ENCODE data around the gene KIF1A.

Gene KIF1A

GRCh38 chr2:240767341-240767740 lies 52.7 kb downstream of the KIF1A start:
- no peak for DNase-seq

GRCh38 chr2:240766072-240766471 lies 53.9 kb downstream of the KIF1A start:
- no peak for DNase-seq

- no peak for DNase-seq
These were observed 55.0 kb downstream of the KIF1A start for GRCh38 chr2:240765007-240765406.

GRCh38 chr2:240764605-240765004 lies 55.4 kb downstream of the KIF1A start:
- DNase-seq: no peak

DNA sequence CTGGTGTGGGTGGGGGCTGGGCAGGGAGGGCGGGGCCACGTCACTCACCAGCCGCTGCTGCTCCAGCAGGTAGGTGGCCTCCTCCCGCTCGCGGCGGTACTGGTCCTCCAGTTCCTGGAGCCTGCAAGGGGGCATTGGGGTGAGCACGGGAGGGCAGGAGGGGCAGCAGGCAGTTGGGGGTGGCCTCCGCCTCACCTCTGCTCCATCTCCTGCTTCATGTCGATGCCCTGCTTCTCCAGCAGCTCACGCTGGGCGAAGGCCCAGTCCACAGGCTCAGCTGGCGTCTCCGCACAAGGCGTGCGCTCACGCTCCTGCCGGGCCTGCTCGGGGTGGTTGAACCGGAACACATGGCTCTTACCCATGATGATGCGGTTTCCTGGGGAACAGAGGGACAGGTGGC lies 57.0 kb downstream of the KIF1A start:
- no peak for DNase-seq

- no peak for DNase-seq
These were observed 57.8 kb downstream of the KIF1A start for GRCh38 chr2:240762249-240762648.

DNA sequence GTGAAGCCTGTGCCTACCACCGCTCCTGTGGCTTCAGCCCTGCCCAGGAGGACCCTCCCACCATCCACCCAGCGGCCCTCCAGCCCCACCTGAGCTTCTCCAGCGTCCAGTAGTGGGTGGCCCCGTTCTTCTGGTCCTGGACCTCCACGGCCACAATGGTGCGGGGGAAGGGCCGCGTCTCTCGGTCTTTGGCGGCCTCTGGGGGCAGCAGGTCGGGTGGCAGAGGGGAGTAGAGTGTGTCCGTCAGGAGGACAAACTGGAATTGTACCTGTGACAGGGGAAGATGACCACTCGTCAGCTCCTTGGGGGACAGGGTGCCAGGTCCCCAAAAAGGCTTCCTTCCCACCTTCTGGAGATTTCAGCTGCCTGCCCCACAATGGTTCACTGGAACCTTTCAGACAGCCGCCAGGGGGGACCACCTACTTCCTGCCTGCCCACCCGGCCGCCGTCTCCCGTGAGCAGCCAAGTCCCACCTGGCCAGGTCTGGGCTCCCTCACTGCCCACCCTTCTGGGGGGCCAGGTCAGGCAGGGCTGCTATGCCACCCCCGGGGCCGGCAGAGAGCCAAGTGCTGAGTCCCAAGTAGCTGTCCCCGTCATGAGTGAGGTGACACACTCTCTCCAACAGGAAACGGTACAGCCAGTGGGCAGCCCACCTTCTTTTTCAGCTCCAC lies 59.3 kb downstream of the KIF1A start:
- no peak for DNase-seq

DNA sequence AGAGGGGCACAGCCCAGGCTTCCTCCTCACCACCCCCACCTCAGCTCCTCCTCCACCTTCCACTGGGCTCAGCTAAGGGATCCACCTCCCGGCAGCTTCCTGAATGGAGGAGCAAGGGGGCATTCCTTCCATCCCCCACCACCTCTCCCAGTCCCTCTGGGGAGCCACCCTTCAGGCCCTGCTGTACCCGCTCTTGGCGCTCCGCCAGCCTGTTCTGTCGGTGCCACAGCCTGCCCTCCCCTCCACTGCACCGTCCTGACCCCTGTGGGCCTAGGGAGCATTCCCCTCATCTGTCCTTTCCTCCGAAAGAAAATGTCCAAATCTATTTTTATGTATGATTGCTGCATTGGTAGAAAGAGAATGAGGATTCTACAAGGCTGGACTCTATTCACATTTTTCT lies 59.9 kb downstream of the KIF1A start:
- no peak for DNase-seq

- DNase-seq: no peak
These were observed 60.6 kb downstream of the KIF1A start for GRCh38 chr2:240759459-240759858.

- no peak for DNase-seq
These were observed 62.9 kb downstream of the KIF1A start for GRCh38 chr2:240757086-240757614.

DNA sequence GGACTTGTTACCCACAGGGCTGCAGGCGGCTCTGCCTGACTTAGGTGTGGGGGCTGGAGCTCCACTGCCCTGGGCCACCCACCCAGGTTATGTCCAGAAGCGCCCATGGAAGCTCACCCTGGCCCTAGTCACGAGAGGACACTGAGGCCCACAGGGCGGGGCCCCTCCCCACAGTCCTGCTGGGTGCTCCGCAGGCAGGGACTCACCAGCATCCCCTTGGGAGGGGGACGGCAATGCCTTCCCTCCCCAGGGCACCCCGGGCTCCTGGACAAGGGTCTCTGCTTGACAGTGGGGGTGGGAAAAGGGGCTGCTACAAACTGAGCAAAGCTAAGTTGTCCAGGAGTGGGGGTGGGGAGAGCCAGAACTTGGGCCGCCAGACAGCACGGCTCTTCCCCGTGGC lies 67.8 kb downstream of the KIF1A start:
- no peak for DNase-seq

DNA sequence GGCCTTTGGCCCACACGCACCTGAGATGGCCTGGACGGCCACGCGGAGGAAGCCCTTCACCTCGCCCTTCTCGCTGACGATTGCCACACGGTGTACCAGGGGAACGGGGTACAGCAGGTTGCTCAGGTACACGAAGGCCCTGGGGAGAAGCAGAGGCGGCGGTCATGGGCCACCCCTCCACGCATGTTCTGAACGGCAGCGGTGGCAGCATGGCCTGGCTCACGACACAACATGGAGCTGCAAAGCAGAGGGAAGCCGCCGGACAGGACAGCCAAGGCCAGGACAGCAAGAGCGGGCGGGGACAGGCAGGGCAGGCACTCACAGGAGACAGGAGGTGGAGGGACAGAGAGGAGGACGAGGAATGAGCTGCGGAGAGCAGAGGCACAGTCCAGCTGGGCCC lies 69.6 kb downstream of the KIF1A start:
- DNase-seq: no peak

- DNase-seq: no peak
These were observed 70.5 kb downstream of the KIF1A start for GRCh38 chr2:240749516-240749915.

DNA sequence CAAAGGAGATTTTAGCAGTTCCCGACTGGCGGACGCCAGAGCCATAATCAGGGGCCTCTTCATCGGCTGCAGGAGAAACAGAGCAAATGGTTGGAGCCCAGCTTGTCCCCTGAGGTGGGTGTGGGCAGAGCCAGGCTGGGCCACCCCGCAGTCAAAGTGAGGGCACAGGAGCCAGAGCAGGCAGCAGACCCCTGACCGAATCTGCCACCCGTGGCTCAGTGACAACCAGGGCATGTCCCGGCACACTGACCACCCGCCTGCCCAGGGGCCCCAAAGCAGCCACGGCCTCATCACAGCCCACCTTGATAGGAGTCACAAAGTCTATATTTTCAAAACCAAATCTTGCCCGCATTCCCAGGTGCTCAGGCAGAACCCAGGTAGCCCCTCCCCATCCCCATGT lies 72.8 kb downstream of the KIF1A start:
- no peak for DNase-seq

- no peak for DNase-seq
These were observed 73.3 kb downstream of the KIF1A start for GRCh38 chr2:240746671-240747070.

DNA sequence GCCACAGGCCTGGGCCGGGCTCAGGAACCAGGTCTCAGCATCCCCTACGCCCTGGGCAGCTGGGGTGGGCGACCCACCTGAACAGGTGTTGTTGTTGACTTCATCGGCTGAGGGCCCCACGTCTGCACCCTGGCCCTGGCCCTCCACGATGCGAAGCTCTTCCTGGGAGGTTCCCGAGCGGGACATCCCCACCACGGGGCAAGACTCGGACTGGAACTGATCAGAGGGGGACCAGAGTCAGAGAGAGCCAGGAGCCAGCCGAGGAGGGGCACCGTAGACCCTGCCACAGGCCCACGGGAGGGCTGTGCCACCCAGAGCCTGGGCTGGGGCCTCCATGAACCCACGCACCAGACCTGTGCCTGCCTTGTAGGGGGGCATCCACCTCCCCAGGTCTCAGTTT lies 74.1 kb downstream of the KIF1A start:
- no peak for DNase-seq

DNA sequence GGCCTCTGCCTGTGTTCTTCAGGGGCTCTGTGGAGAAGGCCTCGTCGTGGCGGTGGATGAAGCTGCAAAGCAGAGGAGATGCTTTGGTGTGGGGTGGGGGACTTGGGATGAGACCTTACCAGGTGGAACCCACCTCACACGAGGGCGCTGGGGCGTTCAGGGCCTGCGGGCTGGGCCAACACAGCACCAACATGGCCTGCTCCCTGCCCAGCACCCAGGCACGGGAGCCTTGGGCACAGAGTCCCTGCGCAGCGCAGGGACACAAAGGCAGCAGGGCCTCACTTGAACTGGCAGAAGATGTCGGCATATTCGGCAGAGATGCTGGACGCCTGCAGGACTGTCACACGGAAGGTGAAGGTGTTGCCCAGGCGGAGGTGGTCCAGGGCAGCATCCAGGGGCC lies 74.6 kb downstream of the KIF1A start:
- DNase-seq: no peak

GRCh38 chr2:240742602-240743095 lies 77.4 kb downstream of the KIF1A start:
- no peak for DNase-seq

- no peak for DNase-seq
These were observed 78.9 kb downstream of the KIF1A start for GRCh38 chr2:240741091-240741490.

DNA sequence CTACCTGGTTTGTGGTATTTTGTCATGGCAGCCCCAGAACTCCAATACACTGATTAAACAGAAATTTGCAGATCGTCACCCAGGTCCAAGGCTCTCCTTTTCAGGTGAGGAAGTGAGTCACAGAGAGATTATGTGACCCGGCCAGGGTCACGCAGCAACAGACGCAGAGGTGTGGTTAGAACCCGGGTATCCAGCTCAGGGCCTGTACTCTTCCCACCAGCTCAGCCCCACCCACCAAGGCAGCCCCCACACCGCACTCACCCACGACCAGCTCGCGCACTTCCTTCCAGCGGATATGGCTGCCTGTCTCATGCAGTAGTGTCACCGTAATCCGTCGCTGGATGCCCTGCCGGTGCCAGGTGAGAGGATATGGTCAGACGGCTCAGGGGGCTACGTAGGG lies 80.2 kb downstream of the KIF1A start:
- no peak for DNase-seq

- no peak for DNase-seq
These were observed 82.1 kb downstream of the KIF1A start for GRCh38 chr2:240737958-240738357.

- DNase-seq: no peak
These were observed 82.5 kb downstream of the KIF1A start for GRCh38 chr2:240737512-240737911.

DNA sequence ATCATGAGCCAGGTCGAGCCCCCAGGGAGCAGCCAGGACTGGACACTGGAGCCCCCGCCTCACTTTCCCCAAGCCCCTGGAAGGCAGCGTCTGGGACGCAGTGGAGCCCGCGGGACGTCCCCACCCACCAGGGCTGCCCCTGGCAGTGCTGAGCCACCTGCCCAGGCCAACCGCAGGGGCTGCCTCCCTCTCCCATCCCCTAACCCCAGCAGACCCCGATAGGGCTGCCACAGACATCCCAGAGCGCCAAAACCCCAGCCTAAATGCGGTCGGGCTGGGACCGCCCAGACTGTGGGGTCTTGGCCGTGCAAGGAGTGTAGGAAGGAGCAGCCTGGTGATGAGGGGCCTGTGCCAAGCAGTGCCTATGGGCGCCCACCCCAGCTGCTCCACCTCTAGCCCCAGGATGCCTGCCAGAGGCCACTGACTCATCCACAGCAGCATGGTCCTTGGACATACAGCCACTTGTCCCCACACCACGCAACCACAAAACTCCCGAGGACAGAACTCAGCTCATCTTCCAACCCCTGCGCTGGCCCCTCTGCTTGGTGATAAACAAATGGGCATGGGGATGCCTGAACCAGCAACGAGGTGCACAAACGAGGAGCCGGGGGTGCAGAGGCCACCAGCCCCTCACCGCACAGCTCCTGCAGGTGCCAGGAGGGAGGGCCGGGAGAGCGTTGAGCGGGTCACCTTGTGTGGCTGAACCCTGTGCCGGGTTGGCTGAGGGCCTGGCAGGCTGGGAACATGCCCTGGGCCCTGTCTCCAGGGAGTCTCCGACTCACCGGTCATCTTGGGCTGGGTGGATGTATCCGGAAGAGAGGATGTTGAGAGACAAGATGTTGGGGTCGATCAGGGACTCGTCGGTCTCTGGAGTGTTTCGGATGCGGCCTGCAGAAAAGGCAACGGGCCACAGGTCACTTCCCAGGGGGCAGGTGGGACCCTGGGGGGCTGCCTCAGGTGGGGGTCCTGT lies 83.5 kb downstream of the KIF1A start:
- no peak for DNase-seq

GRCh38 chr2:240735476-240735875 lies 84.5 kb downstream of the KIF1A start:
- DNase-seq: no peak

All from inflammatory macrophage (primary cell).